Stomach (tissue), 9 donors: ENCODE results near the gene MAN1A1. TPM values are rescaled to one million over a fixed set of nuclear protein-coding genes. Genes with fewer than 3 reads are reported as not detected.

Source experiments
- DNase-seq, 2 donors: peaks; one replicate each; pipeline versions ENCODE4 v3.0.0 to v3.0.0-alpha.2; 2013 to 2019
- H3K27ac ChIP-seq, 5 donors: fragments of 200-600 bp in 4 of 5; sonication (generic) in 4 of 5; one replicate each; pipeline ENCODE4 v1.5.1; 2013 to 2019; ENCODE audit warnings: mild to moderate bottlenecking in 1 of 5, moderate library complexity in 1 of 5
- H3K27me3 ChIP-seq, 3 donors: fragments of 200-600 bp; sonication (generic); one replicate each; pipeline ENCODE4 v1.5.1; 2017 to 2019; ENCODE audit warnings: mixed run types in 1 of 3
- H3K36me3 ChIP-seq, 4 donors: fragments of 200-600 bp; sonication (generic); 1 replicate in 3 of 4; 2 replicates in 1 of 4; pipeline ENCODE4 v1.5.1; 2016 to 2019
- H3K4me1 ChIP-seq, 4 donors: fragments of 200-600 bp; sonication (generic); one replicate each; pipeline ENCODE4 v1.5.1; 2016 to 2019
- H3K4me3 ChIP-seq, 4 donors: fragments of 200-600 bp; sonication (generic) in 3 of 4; one replicate each; pipeline ENCODE4 v1.5.1; 2016 to 2019; ENCODE audit warnings: mild to moderate bottlenecking in 1 of 4
- H3K9me3 ChIP-seq, 4 donors: fragments of 200-600 bp; sonication (generic); one replicate each; pipeline ENCODE4 v1.5.1; 2016 to 2019
- CTCF ChIP-seq, 7 experiments: fragments of 450-650 bp in 4 of 7; fragments of 200-600 bp in 3 of 7; sonication (generic) in 3 of 7; IDR thresholded peaks; one replicate each; pipeline ENCODE4 v1.5.1; 2016 to 2019; ENCODE audit warnings: antibody characterized with exemption in 7 of 7, control low read depth in 2 of 7, mild to moderate bottlenecking in 1 of 7
- EP300 ChIP-seq: sonication (generic); formaldehyde crosslinking; IDR thresholded peaks from one replicate; pipeline ENCODE4 v1.6.1; 2017; ENCODE audit warnings: antibody characterized with exemption
- POLR2A ChIP-seq, 4 donors: fragments of 450-650 bp; IDR thresholded peaks; one replicate each; pipeline ENCODE4 v1.6.1; 2016; ENCODE audit warnings: antibody characterized with exemption in 4 of 4, control low read depth in 2 of 4, mild to moderate bottlenecking in 1 of 4, moderate library complexity in 1 of 4
- POLR2AphosphoS5 ChIP-seq, 3 donors: sonication (generic); formaldehyde crosslinking; IDR thresholded peaks; one replicate each; pipeline ENCODE4 v1.6.1; 2016; ENCODE audit warnings: antibody characterized with exemption in 3 of 3
- WGBS, 5 donors: extraction: QIAGEN DNeasy Blood & Tissue Kit in 3 of 5; methylation state at CpG; one replicate each; pipeline versions ENCODE4 v1.1.5 to v1.1.7; 2013 to 2018; 5-methylcytosine and 5-hydroxymethylcytosine counted together
- intact Hi-C: fragments of 100-400 bp; cut with DNase I; formaldehyde crosslinking; loops from one replicate; pipeline ENCODE4 v1.15.1; 2023; ENCODE audit warnings: low total_unique reads
- polyA plus RNA-seq, 3 donors: library from polyadenylated mRNA; stranded (reverse); fragments of 200-250 nt; gene quantifications; one replicate each; pipeline ENCODE4 v1.2.3, GENCODE V29; 2013
- total RNA-seq, 5 donors: library from RNA; depleted of rRNA; stranded (reverse); fragments of >200 nt; gene quantifications; one replicate each; pipeline versions ENCODE4 v1.1.0 to v1.2.3, GENCODE V29; 2014 to 2016
- donor health status: healthy with polysubstance abuse.
- donor health status: Bipolar disorder and iron deficiency.
- donor health status: healthy.

The MAN1A1 gene
- total and polyA plus RNA-seq, 8 donors, result 8.0 to 132 (median 47.9) TPM

- H3K27me3 ChIP-seq, result no peaks in the 10 kb centered on the region
- TF ChIP-seq EP300 (no peak), POLR2A (IDR thresholded peaks at IDR 0.05) (no peak), POLR2AphosphoS5 (IDR thresholded peaks at IDR 0.05) (no peak), CTCF (IDR thresholded peaks at IDR 0.05) (peak in 3 of 7 experiments; percentile 39 to 66 (median 55))
- peaks cover 4 to 56% (median 38%) of the 10 kb centered on the region in 4 donors for H3K4me1 ChIP-seq
- peak in 1 of 2 donors; percentile 60 for DNase-seq
- intact Hi-C loops, result no loop called here
- peaks cover 0 to 11% (median 0%) of the 10 kb centered on the region in 4 donors for H3K36me3 ChIP-seq
- H3K4me3 ChIP-seq, result no peak overlapping the region
- no peaks in the 10 kb centered on the region for H3K9me3 ChIP-seq
- no peak overlapping the region for H3K27ac ChIP-seq
- WGBS, 5 donors, result 68 to 78% (median 71%) methylated on average over 3 of the region's 3 CpGs
These were observed 15.8 kb downstream of the MAN1A1 start for GRCh38 chr6:119333707-119334295.

GRCh38 chr6:119333063-119333609 lies 16.4 kb downstream of the MAN1A1 start:
- Histone ChIP-seq H3K36me3 (peaks cover 0 to 11% (median 0%) of the 10 kb centered on the region in 4 donors), H3K4me3 (no peak overlapping the region), H3K4me1 (peaks cover 4 to 56% (median 35%) of the 10 kb centered on the region in 4 donors), H3K27me3 (no peaks in the 10 kb centered on the region), H3K9me3 (no peaks in the 10 kb centered on the region), H3K27ac (no peak overlapping the region)
- WGBS, 5 donors, result 87 to 94% (median 89%) methylated on average over 5 of the region's 5 CpGs
- intact Hi-C loops, result no loop called here
- DNase-seq, result no peak
- TF ChIP-seq CTCF (IDR thresholded peaks at IDR 0.05), result no peak
- TF ChIP-seq EP300, result no peak
- TF ChIP-seq POLR2A (IDR thresholded peaks at IDR 0.05), result no peak
- no peak for TF ChIP-seq POLR2AphosphoS5 (IDR thresholded peaks at IDR 0.05)

- Histone ChIP-seq H3K9me3 (no peaks in the 10 kb centered on the region), H3K27ac (no peak overlapping the region), H3K4me3 (no peak overlapping the region), H3K36me3 (peaks cover 0 to 18% (median 4%) of the 10 kb centered on the region in 4 donors), H3K4me1 (peaks cover 4 to 59% (median 33%) of the 10 kb centered on the region in 4 donors), H3K27me3 (no peaks in the 10 kb centered on the region)
- intact Hi-C loops, result no loop called here
- WGBS, 5 donors, result 62 to 70% (median 65%) methylated on average over 2 of the region's 2 CpGs
- no peak for TF ChIP-seq POLR2A (IDR thresholded peaks at IDR 0.05)
- DNase-seq, result no peak
These were observed 17.8 kb downstream of the MAN1A1 start for GRCh38 chr6:119331663-119332286.

- DNase-seq, result no peak
- TF ChIP-seq POLR2AphosphoS5 (IDR thresholded peaks at IDR 0.05) (no peak), POLR2A (IDR thresholded peaks at IDR 0.05) (no peak), CTCF (IDR thresholded peaks at IDR 0.05) (no peak), EP300 (no peak)
- H3K27me3 ChIP-seq, result no peaks in the 10 kb centered on the region
- H3K9me3 ChIP-seq, result no peaks in the 10 kb centered on the region
- no peak overlapping the region for H3K27ac ChIP-seq
- peaks cover 4 to 51% (median 25%) of the 10 kb centered on the region in 4 donors for H3K4me1 ChIP-seq
- peaks cover 0 to 30% (median 10%) of the 10 kb centered on the region in 4 donors for H3K36me3 ChIP-seq
- intact Hi-C loops, result no loop called here
- WGBS, 5 donors, result 87 to 95% (median 94%) methylated on average over 4 of the region's 4 CpGs
- no peak overlapping the region for H3K4me3 ChIP-seq
These were observed 18.9 kb downstream of the MAN1A1 start for GRCh38 chr6:119330520-119331113.
